ENCODE measurements around the gene CHML.

The CHML gene

GRCh38 chr1:241639623-241640148, 483 bp downstream of the CHML start (continued):
- no peak for TF ChIP-seq PRDM10 (tag by site-specific recombination; IDR thresholded peaks at IDR 0.05)
- TF ChIP-seq ZXDB (tag by site-specific recombination; IDR thresholded peaks at IDR 0.05) = no peak
- TF ChIP-seq ZNF624 (tag by site-specific recombination; IDR thresholded peaks at IDR 0.05) = no peak
- peak; percentile 44; the same call in 1 of the 2 replicates for TF ChIP-seq ZNF501 (tag by site-specific recombination; IDR thresholded peaks at IDR 0.05)
- no peak for TF ChIP-seq ZNF48 (tag by site-specific recombination; IDR thresholded peaks at IDR 0.05)
- TF ChIP-seq AEBP2 (tag by site-specific recombination; IDR thresholded peaks at IDR 0.05; ENCODE audit: borderline replicate concordance) = no peak
- TF ChIP-seq ZNF138 (tag by site-specific recombination; IDR thresholded peaks at IDR 0.05; ENCODE audit: borderline replicate concordance) = no peak
- TF ChIP-seq ZIC2 (tag by site-specific recombination; IDR thresholded peaks at IDR 0.05) = 0 out of 2 replicates have a peak, but pooled peaks have one; percentile 6
- TF ChIP-seq ZFHX2 (tag by site-specific recombination; conservative IDR thresholded peaks at IDR 0.05) = peak; percentile 81
- TF ChIP-seq, protein P1, sequence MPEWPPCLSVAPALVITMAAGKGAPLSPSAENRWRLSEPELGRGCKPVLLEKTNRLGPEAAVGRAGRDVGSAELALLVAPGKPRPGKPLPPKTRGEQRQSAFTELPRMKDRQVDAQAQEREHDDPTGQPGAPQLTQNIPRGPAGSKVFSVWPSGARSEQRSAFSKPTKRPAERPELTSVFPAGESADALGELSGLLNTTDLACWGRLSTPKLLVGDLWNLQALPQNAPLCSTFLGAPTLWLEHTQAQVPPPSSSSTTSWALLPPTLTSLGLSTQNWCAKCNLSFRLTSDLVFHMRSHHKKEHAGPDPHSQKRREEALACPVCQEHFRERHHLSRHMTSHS (tag by site-specific recombination; IDR thresholded peaks at IDR 0.05) = no peak
- TF ChIP-seq PRDM2 (tag by site-specific recombination; IDR thresholded peaks at IDR 0.05; ENCODE audit: borderline replicate concordance) = no peak
- no peak for TF ChIP-seq ZNF555 (tag by site-specific recombination; conservative IDR thresholded peaks at IDR 0.05)
- TF ChIP-seq, protein P2, sequence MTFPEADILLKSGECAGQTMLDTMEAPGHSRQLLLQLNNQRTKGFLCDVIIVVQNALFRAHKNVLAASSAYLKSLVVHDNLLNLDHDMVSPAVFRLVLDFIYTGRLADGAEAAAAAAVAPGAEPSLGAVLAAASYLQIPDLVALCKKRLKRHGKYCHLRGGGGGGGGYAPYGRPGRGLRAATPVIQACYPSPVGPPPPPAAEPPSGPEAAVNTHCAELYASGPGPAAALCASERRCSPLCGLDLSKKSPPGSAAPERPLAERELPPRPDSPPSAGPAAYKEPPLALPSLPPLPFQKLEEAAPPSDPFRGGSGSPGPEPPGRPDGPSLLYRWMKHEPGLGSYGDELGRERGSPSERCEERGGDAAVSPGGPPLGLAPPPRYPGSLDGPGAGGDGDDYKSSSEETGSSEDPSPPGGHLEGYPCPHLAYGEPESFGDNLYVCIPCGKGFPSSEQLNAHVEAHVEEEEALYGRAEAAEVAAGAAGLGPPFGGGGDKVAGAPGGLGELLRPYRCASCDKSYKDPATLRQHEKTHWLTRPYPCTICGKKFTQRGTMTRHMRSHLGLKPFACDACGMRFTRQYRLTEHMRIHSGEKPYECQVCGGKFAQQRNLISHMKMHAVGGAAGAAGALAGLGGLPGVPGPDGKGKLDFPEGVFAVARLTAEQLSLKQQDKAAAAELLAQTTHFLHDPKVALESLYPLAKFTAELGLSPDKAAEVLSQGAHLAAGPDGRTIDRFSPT (tag by site-specific recombination; IDR thresholded peaks at IDR 0.05) = no peak
- no peak for TF ChIP-seq ZNF785 (tag by site-specific recombination; IDR thresholded peaks at IDR 0.05)
- TF ChIP-seq ZNF585B (tag by site-specific recombination; IDR thresholded peaks at IDR 0.05) = no peak
- TF ChIP-seq ZFP3 (tag by site-specific recombination; IDR thresholded peaks at IDR 0.05; ENCODE audit: low read depth) = no peak
- TF ChIP-seq ZNF274 (IDR thresholded peaks at IDR 0.05; ENCODE audit: low read length) = no peak
- TF ChIP-seq ZNF274 (tag by site-specific recombination; IDR thresholded peaks at IDR 0.05; ENCODE audit: borderline replicate concordance) = no peak
- no peak for TF ChIP-seq ZNF132 (tag by site-specific recombination; IDR thresholded peaks at IDR 0.05; ENCODE audit: borderline replicate concordance)
- TF ChIP-seq ZNF223 (tag by site-specific recombination; IDR thresholded peaks at IDR 0.05) = no peak
- TF ChIP-seq, protein P3, sequence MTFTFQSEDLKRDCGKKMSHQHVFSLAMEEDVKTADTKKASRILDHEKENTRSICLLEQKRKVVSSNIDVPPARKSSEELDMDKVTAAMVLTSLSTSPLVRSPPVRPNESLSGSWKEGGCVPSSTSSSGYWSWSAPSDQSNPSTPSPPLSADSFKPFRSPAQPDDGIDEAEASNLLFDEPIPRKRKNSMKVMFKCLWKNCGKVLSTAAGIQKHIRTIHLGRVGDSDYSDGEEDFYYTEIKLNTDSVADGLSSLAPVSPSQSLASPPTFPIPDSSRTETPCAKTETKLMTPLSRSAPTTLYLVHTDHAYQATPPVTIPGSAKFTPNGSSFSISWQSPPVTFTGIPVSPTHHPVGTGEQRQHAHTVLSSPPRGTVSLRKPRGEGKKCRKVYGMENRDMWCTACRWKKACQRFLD (tag by site-specific recombination; IDR thresholded peaks at IDR 0.05) = no peak
- no peak for TF ChIP-seq ZBTB21 (tag by site-specific recombination; IDR thresholded peaks at IDR 0.05)
- TF ChIP-seq ZNF19 (tag by site-specific recombination; IDR thresholded peaks at IDR 0.05; ENCODE audit: low read depth) = no peak
- no peak for TF ChIP-seq ZBTB1 (tag by site-specific recombination; IDR thresholded peaks at IDR 0.05)
- TF ChIP-seq TRIM28 (IDR thresholded peaks at IDR 0.05; ENCODE audit: borderline replicate concordance, low read length) = no peak; the same call in 1 of the 2 replicates
- no peak for TF ChIP-seq WT1 (tag by site-specific recombination; IDR thresholded peaks at IDR 0.05)

All from HEK293 (cell line).